Liver (tissue), 9 donors: Measurements from ENCODE around the gene P2RX7. TPM values are rescaled to one million over a fixed set of nuclear protein-coding genes. Genes with fewer than 3 reads are reported as not detected.

Source experiments
- DNase-seq: peaks from one replicate; pipeline ENCODE4 v3.0.0-alpha.2; 2017; ENCODE audit warnings: low spot score
- H3K27ac ChIP-seq, 2 donors: one replicate each; pipeline ENCODE4 v1.7.0; 2013; ENCODE audit warnings: inconsistent platforms in 2 of 2, low read length in 2 of 2, control low read depth in 1 of 2, low read depth in 1 of 2, mild to moderate bottlenecking in 1 of 2
- H3K27me3 ChIP-seq, 4 donors: one replicate each; pipeline versions ENCODE4 v1.6.1 to v1.7.0; 2013; ENCODE audit warnings: low read length in 3 of 4, inconsistent platforms in 1 of 4, mild to moderate bottlenecking in 1 of 4, moderate library complexity in 1 of 4; ENCODE audit not compliant: control insufficient read depth in 4 of 4, insufficient read depth in 4 of 4
- H3K36me3 ChIP-seq, 4 donors: one replicate each; pipeline versions ENCODE4 v1.6.1 to v1.7.0; 2013; ENCODE audit warnings: low read length in 3 of 4, mild to moderate bottlenecking in 3 of 4, low read depth in 1 of 4, moderate library complexity in 1 of 4; ENCODE audit not compliant: control insufficient read depth in 4 of 4, insufficient read depth in 3 of 4
- H3K4me1 ChIP-seq, 4 donors: one replicate each; pipeline versions ENCODE4 v1.6.1 to v1.7.0; 2013; ENCODE audit warnings: low read length in 3 of 4, mild to moderate bottlenecking in 3 of 4, moderate library complexity in 1 of 4; ENCODE audit not compliant: control insufficient read depth in 4 of 4, insufficient read depth in 4 of 4
- H3K4me3 ChIP-seq, 3 donors: one replicate each; pipeline versions ENCODE4 v1.6.1 to v1.7.0; 2013; ENCODE audit warnings: low read length in 3 of 3, control low read depth in 1 of 3, low read depth in 1 of 3, mild to moderate bottlenecking in 1 of 3
- H3K9ac ChIP-seq, 2 donors: one replicate each; pipeline ENCODE4 v1.7.0; 2013; ENCODE audit warnings: low read length in 2 of 2, mild to moderate bottlenecking in 2 of 2, moderate library complexity in 2 of 2, control low read depth in 1 of 2, low read depth in 1 of 2
- H3K9me3 ChIP-seq, 4 donors: one replicate each; pipeline versions ENCODE4 v1.6.1 to v1.7.0; 2013; ENCODE audit warnings: low read length in 3 of 4; ENCODE audit not compliant: control insufficient read depth in 4 of 4
- EGR1 ChIP-seq, 2 donors: IDR thresholded peaks; 2 replicates each; pipeline ENCODE4 v1.6.1; 2016 to 2018; ENCODE audit warnings: antibody characterized with exemption in 2 of 2, low read depth in 2 of 2
- FOXA1 ChIP-seq: IDR thresholded peaks from 2 replicates; pipeline ENCODE4 v1.6.1; 2016; ENCODE audit warnings: antibody characterized with exemption
- FOXA2 ChIP-seq: IDR thresholded peaks from 2 replicates; pipeline ENCODE4 v1.6.1; 2016; ENCODE audit warnings: antibody characterized with exemption
- GABPA ChIP-seq, 2 donors: IDR thresholded peaks in 1 of 2; conservative IDR thresholded peaks in 1 of 2; 2 replicates each; pipeline ENCODE4 v1.6.1; 2016; ENCODE audit warnings: antibody characterized with exemption in 2 of 2, mild to moderate bottlenecking in 1 of 2, moderate library complexity in 1 of 2
- HNF4A ChIP-seq, 2 donors: conservative IDR thresholded peaks; 2 replicates each; pipeline ENCODE4 v1.6.1; 2016; ENCODE audit warnings: antibody characterized with exemption in 2 of 2, mild to moderate bottlenecking in 2 of 2
- HNF4G ChIP-seq: IDR thresholded peaks from 2 replicates; pipeline ENCODE4 v1.6.1; 2016; ENCODE audit warnings: antibody characterized with exemption
- JUND ChIP-seq, 2 donors: IDR thresholded peaks; 2 replicates each; pipeline ENCODE4 v1.6.1; 2016; ENCODE audit warnings: antibody characterized with exemption in 2 of 2
- NR2F2 ChIP-seq: IDR thresholded peaks from 2 replicates; pipeline ENCODE4 v1.6.1; 2016; ENCODE audit warnings: antibody characterized with exemption
- RAD21 ChIP-seq, 2 donors: IDR thresholded peaks; 2 replicates each; pipeline ENCODE4 v1.6.1; 2016; ENCODE audit warnings: antibody characterized with exemption in 2 of 2, mild to moderate bottlenecking in 2 of 2
- RXRA ChIP-seq, 2 donors: IDR thresholded peaks; 2 replicates each; pipeline ENCODE4 v1.6.1; 2017 to 2018; ENCODE audit warnings: antibody characterized with exemption in 2 of 2, mild to moderate bottlenecking in 1 of 2
- SP1 ChIP-seq: IDR thresholded peaks from 2 replicates; pipeline ENCODE4 v1.6.1; 2018; ENCODE audit warnings: antibody characterized with exemption, mild to moderate bottlenecking
- TAF1 ChIP-seq: conservative IDR thresholded peaks from 2 replicates; pipeline ENCODE4 v1.6.1; 2016; ENCODE audit warnings: antibody characterized with exemption, mild to moderate bottlenecking
- YY1 ChIP-seq: IDR thresholded peaks from 2 replicates; pipeline ENCODE4 v1.6.1; 2016; ENCODE audit warnings: antibody characterized with exemption, mild to moderate bottlenecking
- ZBTB33 ChIP-seq: IDR thresholded peaks from 2 replicates; pipeline ENCODE4 v1.6.1; 2016; ENCODE audit warnings: antibody characterized with exemption
- WGBS: extraction: QIAGEN DNeasy Blood & Tissue Kit; methylation state at CpG from one replicate; pipeline ENCODE4 v1.1.7; 2013; 5-methylcytosine and 5-hydroxymethylcytosine counted together
- polyA plus RNA-seq, 2 donors: library from polyadenylated mRNA; stranded (reverse) in 1 of 2; unstranded in 1 of 2; fragments of 200-250 nt in 1 of 2; fragments of >200 nt in 1 of 2; fragmentation: Nextera tagmentation in 1 of 2; extraction: Ambion mirVana in 1 of 2; gene quantifications; one replicate each; pipeline versions ENCODE4 v1.2.1 to v1.2.3, GENCODE V29; 2013 to 2015
- total RNA-seq, 2 donors: library from RNA; depleted of rRNA; stranded (reverse); fragments of >200 nt; gene quantifications; one replicate each; pipeline ENCODE4 v1.2.3, GENCODE V29; 2014
- TF ChIP-seq, protein P1 (sequence below): IDR thresholded peaks from 2 replicates; pipeline ENCODE4 v1.6.1; 2016; ENCODE audit warnings: antibody characterized with exemption
- TF ChIP-seq, protein P2 (sequence below): fragments of 150-350 bp; IDR thresholded peaks from 2 replicates; pipeline ENCODE4 v1.5.1; 2017; ENCODE audit warnings: improper control_type of control experiment, low read depth, low read length; ENCODE audit not compliant: missing input control
- TF ChIP-seq, protein P3 (sequence below): IDR thresholded peaks from 2 replicates; pipeline ENCODE4 v1.6.1; 2016; ENCODE audit warnings: antibody characterized with exemption, mild to moderate bottlenecking
- TF ChIP-seq, protein P4 (sequence below): IDR thresholded peaks from 2 replicates; pipeline ENCODE4 v1.6.1; 2016; ENCODE audit warnings: antibody characterized with exemption
- donor health status: healthy.
- donor health status: healthy.
- donor health status: healthy.
- donor health status: healthy.
- donor health status: healthy.

The P2RX7 gene
- total and polyA plus RNA-seq, 4 donors, result 1.2 to 3.2 (median 2.2) TPM

GRCh38 chr12:121188227-121188626, 55.6 kb downstream of the P2RX7 start:
- Histone ChIP-seq H3K4me1 (no peaks in the 10 kb centered on the region), H3K9ac (no peak overlapping the region), H3K9me3 (no peaks in the 10 kb centered on the region), H3K27me3 (no peaks in the 10 kb centered on the region), H3K4me3 (no peak overlapping the region), H3K36me3 (peaks cover 0 to 11% (median 6%) of the 10 kb centered on the region in 4 donors), H3K27ac (no peak overlapping the region)
- TF ChIP-seq TAF1 (no peak), HNF4A (conservative IDR thresholded peaks at IDR 0.05) (no peak), EGR1 (IDR thresholded peaks at IDR 0.05; ENCODE audit: low read depth in 2 of 2) (no peak), GABPA (IDR thresholded peaks at IDR 0.05 in 1 of 2, conservative IDR thresholded peaks at IDR 0.05 in 1 of 2) (no peak), HNF4G (no peak), ZBTB33 (no peak), RXRA (IDR thresholded peaks at IDR 0.05) (no peak), NR2F2 (no peak), SP1 (no peak), FOXA1 (no peak)
- TF ChIP-seq, protein P1, sequence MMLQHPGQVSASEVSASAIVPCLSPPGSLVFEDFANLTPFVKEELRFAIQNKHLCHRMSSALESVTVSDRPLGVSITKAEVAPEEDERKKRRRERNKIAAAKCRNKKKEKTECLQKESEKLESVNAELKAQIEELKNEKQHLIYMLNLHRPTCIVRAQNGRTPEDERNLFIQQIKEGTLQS, result no peak
- TF ChIP-seq, protein P2, sequence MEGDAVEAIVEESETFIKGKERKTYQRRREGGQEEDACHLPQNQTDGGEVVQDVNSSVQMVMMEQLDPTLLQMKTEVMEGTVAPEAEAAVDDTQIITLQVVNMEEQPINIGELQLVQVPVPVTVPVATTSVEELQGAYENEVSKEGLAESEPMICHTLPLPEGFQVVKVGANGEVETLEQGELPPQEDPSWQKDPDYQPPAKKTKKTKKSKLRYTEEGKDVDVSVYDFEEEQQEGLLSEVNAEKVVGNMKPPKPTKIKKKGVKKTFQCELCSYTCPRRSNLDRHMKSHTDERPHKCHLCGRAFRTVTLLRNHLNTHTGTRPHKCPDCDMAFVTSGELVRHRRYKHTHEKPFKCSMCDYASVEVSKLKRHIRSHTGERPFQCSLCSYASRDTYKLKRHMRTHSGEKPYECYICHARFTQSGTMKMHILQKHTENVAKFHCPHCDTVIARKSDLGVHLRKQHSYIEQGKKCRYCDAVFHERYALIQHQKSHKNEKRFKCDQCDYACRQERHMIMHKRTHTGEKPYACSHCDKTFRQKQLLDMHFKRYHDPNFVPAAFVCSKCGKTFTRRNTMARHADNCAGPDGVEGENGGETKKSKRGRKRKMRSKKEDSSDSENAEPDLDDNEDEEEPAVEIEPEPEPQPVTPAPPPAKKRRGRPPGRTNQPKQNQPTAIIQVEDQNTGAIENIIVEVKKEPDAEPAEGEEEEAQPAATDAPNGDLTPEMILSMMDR, result no peak
- TF ChIP-seq, protein P3, sequence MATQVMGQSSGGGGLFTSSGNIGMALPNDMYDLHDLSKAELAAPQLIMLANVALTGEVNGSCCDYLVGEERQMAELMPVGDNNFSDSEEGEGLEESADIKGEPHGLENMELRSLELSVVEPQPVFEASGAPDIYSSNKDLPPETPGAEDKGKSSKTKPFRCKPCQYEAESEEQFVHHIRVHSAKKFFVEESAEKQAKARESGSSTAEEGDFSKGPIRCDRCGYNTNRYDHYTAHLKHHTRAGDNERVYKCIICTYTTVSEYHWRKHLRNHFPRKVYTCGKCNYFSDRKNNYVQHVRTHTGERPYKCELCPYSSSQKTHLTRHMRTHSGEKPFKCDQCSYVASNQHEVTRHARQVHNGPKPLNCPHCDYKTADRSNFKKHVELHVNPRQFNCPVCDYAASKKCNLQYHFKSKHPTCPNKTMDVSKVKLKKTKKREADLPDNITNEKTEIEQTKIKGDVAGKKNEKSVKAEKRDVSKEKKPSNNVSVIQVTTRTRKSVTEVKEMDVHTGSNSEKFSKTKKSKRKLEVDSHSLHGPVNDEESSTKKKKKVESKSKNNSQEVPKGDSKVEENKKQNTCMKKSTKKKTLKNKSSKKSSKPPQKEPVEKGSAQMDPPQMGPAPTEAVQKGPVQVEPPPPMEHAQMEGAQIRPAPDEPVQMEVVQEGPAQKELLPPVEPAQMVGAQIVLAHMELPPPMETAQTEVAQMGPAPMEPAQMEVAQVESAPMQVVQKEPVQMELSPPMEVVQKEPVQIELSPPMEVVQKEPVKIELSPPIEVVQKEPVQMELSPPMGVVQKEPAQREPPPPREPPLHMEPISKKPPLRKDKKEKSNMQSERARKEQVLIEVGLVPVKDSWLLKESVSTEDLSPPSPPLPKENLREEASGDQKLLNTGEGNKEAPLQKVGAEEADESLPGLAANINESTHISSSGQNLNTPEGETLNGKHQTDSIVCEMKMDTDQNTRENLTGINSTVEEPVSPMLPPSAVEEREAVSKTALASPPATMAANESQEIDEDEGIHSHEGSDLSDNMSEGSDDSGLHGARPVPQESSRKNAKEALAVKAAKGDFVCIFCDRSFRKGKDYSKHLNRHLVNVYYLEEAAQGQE, result no peak
- TF ChIP-seq, protein P4, sequence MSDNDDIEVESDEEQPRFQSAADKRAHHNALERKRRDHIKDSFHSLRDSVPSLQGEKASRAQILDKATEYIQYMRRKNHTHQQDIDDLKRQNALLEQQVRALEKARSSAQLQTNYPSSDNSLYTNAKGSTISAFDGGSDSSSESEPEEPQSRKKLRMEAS, result no peak
- no peak for DNase-seq
- WGBS, result 96% methylated on average over 2 of the region's 2 CpGs

GRCh38 chr12:121189131-121189530, 56.5 kb downstream of the P2RX7 start:
- DNase-seq, result no peak
- 87% methylated on average over 9 of the region's 9 CpGs for WGBS
- Histone ChIP-seq H3K4me1 (no peaks in the 10 kb centered on the region), H3K27ac (no peak overlapping the region), H3K36me3 (peaks cover 0 to 11% (median 6%) of the 10 kb centered on the region in 4 donors), H3K27me3 (no peaks in the 10 kb centered on the region), H3K9ac (no peak overlapping the region), H3K9me3 (no peaks in the 10 kb centered on the region), H3K4me3 (no peak overlapping the region)
- TF ChIP-seq RAD21 (IDR thresholded peaks at IDR 0.05), result no peak
- TF ChIP-seq RXRA (IDR thresholded peaks at IDR 0.05), result no peak
- TF ChIP-seq, protein P4, result no peak
- no peak for TF ChIP-seq GABPA (IDR thresholded peaks at IDR 0.05 in 1 of 2, conservative IDR thresholded peaks at IDR 0.05 in 1 of 2)
- TF ChIP-seq, protein P2, result no peak
- no peak for TF ChIP-seq FOXA2
- no peak for TF ChIP-seq FOXA1
- no peak for TF ChIP-seq HNF4G
- TF ChIP-seq, protein P3, result no peak
- TF ChIP-seq NR2F2, result no peak
- TF ChIP-seq TAF1, result no peak
- no peak for TF ChIP-seq JUND (IDR thresholded peaks at IDR 0.05)
- no peak for TF ChIP-seq HNF4A (conservative IDR thresholded peaks at IDR 0.05)
- no peak for TF ChIP-seq SP1
- TF ChIP-seq YY1, result no peak
